ENCODE measurements around the gene CENPVL2.
"Not testable (repeated sequence)": the region's sequence is repeated elsewhere in the genome, so short reads cannot be mapped to it uniquely, and the experiment has no call there.

Gene CENPVL2

DNA sequence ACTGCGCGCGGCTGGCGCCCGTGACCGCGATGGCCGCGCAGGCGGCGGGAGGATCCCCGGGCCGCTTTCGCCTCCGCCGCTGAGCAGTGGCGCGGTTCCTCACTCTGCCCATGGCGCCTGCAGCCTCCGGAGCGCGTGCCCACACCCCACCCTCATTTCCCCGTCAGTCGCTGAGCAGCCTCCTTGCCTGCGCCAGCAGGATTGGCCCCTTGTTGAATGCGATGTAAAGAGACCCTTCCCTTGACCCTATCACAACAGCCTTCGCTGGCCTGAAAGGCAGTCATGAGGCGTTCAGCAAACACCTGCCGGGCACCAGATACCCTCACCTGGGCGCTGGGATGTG, at the start of gene CENPVL2:
Gene CENPVL2 (minus strand): TSS at position 112 of the 343 bp plus-strand sequence. CDS start 0 bp downstream, at position 112.
- DNase-seq = not testable (repeated sequence)

GRCh38 chrX:51728202-51728601, 45.6 kb upstream of the CENPVL2 start:
- DNase-seq = no peak

- DNase-seq = not testable (repeated sequence)
These were observed 30.5 kb upstream of the CENPVL2 start for GRCh38 chrX:51712943-51713647.

- DNase-seq = not testable (repeated sequence)
These were observed 27.9 kb upstream of the CENPVL2 start, which contains the start of gene CENPVL1 for GRCh38 chrX:51710277-51711164. Gene CENPVL1 (plus strand): TSS chrX:51710512. CDS start chrX:51710512, 0 bp downstream.

DNA sequence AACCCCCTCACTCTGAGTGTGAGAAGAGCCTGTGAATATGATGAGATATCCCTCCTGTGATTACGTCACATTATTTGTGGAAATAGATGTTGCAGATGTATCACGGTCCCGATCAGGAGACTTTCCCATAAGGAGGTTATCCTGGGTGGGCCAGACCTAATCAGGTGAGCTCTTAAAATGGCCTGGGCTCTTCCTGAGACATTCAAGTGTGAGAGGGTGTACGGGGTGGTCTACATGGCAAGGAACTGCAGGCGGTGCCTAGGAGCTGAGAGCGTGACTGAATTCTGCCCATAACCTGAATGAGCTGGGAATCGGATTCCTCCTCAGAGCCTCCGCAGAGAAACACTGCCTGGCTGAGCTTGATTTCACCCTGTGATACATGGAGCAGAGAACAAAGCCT, 14.8 kb upstream of the CENPVL2 start:
- DNase-seq = no peak

DNA sequence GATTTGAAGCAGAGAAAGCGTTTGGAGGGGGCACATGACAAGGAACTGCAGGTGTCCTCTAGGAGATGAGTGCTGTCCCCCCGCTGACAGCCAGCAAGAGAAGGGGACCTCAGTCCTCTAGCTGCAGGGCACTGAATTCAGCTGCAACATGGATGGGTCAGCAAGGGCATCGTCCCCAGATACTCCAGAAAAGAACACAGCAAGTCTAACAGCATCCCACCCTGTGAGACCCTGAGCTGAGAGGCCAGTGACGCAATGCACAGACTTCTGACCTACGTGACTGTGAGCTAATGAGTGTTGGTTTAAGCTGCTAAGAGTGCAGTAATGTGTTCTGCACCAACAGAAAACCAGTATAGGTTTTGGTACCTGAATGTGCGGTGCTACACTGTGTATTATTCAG, 11.6 kb upstream of the CENPVL2 start:
- no peak for DNase-seq

DNA sequence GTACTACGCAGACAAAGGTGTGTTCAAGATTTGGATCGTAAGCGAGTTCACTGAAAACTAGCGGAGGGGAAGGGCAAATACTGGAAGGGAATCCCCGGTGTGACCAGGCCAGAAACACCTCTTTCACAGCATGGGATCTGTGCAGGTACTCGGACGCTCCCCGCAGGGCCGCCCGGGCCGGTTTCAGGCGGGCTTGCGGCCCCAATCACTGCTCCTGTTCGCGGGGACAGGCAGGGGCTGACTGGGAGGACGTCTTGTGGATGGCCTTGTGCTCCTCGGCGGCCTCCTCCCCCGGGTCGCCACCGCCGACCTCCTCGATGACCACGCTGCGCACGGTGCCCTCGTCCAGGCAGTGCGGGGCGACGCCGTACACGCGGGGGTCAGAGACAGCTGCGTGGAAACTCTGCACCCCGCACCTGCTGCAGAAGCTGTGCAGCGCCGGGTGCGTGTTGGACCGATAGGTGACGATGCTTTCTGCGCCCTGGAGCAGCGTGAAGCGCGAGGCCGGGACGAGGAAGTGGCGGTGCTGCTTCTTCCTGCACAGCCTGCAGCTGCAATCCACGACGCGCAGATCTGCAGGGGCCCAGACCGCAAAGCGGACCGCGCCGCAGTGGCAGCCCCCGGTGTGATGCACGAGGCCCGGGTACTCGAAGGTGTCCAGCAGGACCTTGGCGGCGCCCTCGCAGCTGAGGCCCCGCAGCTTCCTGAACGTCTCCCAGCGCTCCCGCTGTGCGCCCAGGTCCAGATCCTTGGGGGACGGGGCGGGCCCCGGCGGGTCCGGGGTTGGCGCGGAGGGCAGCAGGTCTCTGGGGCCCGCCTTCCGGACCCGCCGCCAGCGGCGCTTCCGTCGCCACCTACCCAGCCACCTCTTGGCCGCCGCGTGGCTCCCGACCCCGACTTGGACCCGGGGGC, 567 bp downstream of the CENPVL2 start:
- not testable (repeated sequence) for DNase-seq

- DNase-seq = not testable (repeated sequence)
These were observed 2.8 kb downstream of the CENPVL2 start for GRCh38 chrX:51679689-51680433.

DNA sequence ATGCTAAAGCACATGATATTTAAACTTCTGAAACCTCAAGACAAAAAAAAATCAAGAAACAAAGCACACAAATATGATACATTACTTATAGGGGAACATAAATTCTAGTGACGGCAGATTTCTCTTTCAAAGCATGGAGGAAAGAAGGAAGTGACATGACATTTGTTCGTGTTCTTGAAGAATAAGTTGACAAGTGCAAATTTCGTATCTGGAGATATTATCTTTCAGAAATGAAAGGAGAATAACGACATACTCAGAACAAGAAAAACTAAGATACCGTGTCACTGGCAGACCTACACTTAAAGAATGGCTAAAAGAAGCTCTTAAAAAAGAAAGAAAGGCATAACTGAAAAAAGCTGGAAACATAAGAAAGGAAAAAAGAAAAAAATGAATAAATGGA, 16.6 kb downstream of the CENPVL2 start:
- no peak for DNase-seq

DNA sequence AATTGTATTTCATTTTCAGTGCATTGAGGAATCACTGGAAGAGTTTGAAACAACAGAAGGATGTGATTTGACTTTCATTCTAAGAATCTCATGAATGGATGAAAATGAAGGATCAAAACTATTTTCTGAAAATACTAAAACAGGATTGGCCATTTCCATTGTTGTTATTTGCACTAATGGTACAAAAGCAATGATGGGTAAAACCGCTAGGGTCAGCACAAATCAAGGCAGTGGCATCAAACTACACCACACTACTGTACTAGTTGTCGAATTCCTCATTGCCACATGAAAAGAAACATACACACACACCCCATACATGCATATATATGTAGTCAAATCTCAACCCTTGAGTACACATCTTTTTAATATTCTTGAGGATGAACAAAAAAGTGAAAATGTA, 39.3 kb downstream of the CENPVL2 start:
- no peak for DNase-seq

- no peak for DNase-seq
These were observed 41.1 kb downstream of the CENPVL2 start for GRCh38 chrX:51641421-51642021.

GRCh38 chrX:51636511-51636910, 46.1 kb downstream of the CENPVL2 start:
- not testable (repeated sequence) for DNase-seq

Data from stimulated activated CD4-positive, alpha-beta T cell treated with anti-CD3 and anti-CD28 coated beads, Interleukin-1b, Interleukin-23, amount 100 ng/mL, for 48 hours (primary cell).